ENCODE results near the gene SENP1.

DNA sequence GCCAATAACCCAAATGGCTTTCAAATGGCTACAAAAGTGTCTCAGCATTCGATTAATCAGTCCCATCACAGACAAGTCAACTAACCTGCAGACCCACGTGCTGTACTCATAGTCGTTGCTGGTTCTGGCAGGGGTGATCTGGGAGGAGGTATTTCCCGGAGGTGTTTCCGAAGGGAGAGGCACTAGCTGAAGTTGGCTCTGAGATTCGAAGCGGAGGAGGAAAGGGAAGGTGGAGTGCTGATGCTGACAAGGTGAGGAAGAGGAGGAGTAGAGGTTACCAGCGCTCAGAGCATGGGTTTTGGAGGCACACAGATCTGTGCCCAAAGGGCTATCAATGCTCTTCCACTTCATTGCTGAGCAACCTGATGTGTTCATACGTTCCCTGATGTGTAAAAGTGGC is 81.1 kb downstream of the SENP1 start:
- TF ChIP-seq, protein P1, sequence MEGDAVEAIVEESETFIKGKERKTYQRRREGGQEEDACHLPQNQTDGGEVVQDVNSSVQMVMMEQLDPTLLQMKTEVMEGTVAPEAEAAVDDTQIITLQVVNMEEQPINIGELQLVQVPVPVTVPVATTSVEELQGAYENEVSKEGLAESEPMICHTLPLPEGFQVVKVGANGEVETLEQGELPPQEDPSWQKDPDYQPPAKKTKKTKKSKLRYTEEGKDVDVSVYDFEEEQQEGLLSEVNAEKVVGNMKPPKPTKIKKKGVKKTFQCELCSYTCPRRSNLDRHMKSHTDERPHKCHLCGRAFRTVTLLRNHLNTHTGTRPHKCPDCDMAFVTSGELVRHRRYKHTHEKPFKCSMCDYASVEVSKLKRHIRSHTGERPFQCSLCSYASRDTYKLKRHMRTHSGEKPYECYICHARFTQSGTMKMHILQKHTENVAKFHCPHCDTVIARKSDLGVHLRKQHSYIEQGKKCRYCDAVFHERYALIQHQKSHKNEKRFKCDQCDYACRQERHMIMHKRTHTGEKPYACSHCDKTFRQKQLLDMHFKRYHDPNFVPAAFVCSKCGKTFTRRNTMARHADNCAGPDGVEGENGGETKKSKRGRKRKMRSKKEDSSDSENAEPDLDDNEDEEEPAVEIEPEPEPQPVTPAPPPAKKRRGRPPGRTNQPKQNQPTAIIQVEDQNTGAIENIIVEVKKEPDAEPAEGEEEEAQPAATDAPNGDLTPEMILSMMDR (IDR thresholded peaks at IDR 0.05) = no peak
- no peak for TF ChIP-seq POLR2A (IDR thresholded peaks at IDR 0.05)

Data from Peyer's patch (tissue), 4 donors.